ENCODE measurements around the gene SNX25. TPM values are rescaled to one million over a fixed set of nuclear protein-coding genes. Genes with fewer than 3 reads are reported as not detected.

Gene SNX25
- total and polyA plus RNA-seq, 4 donors, result 2.8 to 13.9 (median 5.0) TPM

- peaks cover 0 to 2% (median 0%) of the 10 kb centered on the region in 4 donors for H3K4me1 ChIP-seq (ENCODE audit: control insufficient read depth in 4 of 4, insufficient read depth in 4 of 4, low read length in 3 of 4)
- TF ChIP-seq HNF4A (conservative IDR thresholded peaks at IDR 0.05) (no peak), NR2F2 (IDR thresholded peaks at IDR 0.05) (no peak), FOXA2 (IDR thresholded peaks at IDR 0.05) (no peak), RXRA (IDR thresholded peaks at IDR 0.05) (no peak)
- no peaks in the 10 kb centered on the region for H3K27me3 ChIP-seq (ENCODE audit: control insufficient read depth in 4 of 4, insufficient read depth in 4 of 4, low read length in 3 of 4)
- no peak overlapping the region for H3K4me3 ChIP-seq (ENCODE audit: low read depth in 1 of 3, low read length in 3 of 3)
- WGBS, result 97% methylated on average over 6 of the region's 6 CpGs
- no peak for DNase-seq (ENCODE audit: low spot score)
- no peaks in the 10 kb centered on the region for H3K36me3 ChIP-seq (ENCODE audit: control insufficient read depth in 4 of 4, insufficient read depth in 3 of 4, low read depth in 1 of 4, low read length in 3 of 4)
- H3K9ac ChIP-seq (ENCODE audit: low read depth in 1 of 2, low read length in 2 of 2), result no peak overlapping the region
- no peak overlapping the region for H3K27ac ChIP-seq (ENCODE audit: low read depth in 1 of 2, low read length in 2 of 2)
- no peaks in the 10 kb centered on the region for H3K9me3 ChIP-seq (ENCODE audit: control insufficient read depth in 4 of 4, low read length in 3 of 4)
Measured at GRCh38 chr4:185225940-185226339, 16.5 kb downstream of the SNX25 start.

- WGBS, result 37% methylated on average over 4 of the region's 4 CpGs
- Histone ChIP-seq H3K4me1 (ENCODE audit: control insufficient read depth in 4 of 4, insufficient read depth in 4 of 4, low read length in 3 of 4) (no peaks in the 10 kb centered on the region), H3K4me3 (ENCODE audit: low read depth in 1 of 3, low read length in 3 of 3) (no peak overlapping the region), H3K27ac (ENCODE audit: low read depth in 1 of 2, low read length in 2 of 2) (no peak overlapping the region), H3K36me3 (ENCODE audit: control insufficient read depth in 4 of 4, insufficient read depth in 3 of 4, low read depth in 1 of 4, low read length in 3 of 4) (no peaks in the 10 kb centered on the region), H3K9ac (ENCODE audit: low read depth in 1 of 2, low read length in 2 of 2) (no peak overlapping the region), H3K27me3 (ENCODE audit: control insufficient read depth in 4 of 4, insufficient read depth in 4 of 4, low read length in 3 of 4) (no peaks in the 10 kb centered on the region), H3K9me3 (ENCODE audit: control insufficient read depth in 4 of 4, low read length in 3 of 4) (no peaks in the 10 kb centered on the region)
- no peak for TF ChIP-seq FOXA1 (IDR thresholded peaks at IDR 0.05)
- TF ChIP-seq RAD21 (IDR thresholded peaks at IDR 0.05), result peak; percentile 20 to 48
- TF ChIP-seq FOXA2 (IDR thresholded peaks at IDR 0.05), result no peak
- no peak for TF ChIP-seq GABPA (IDR thresholded peaks at IDR 0.05 in 1 of 2, conservative IDR thresholded peaks at IDR 0.05 in 1 of 2)
- DNase-seq (ENCODE audit: low spot score), result no peak
Measured at GRCh38 chr4:185227131-185227551, 17.7 kb downstream of the SNX25 start.

DNA sequence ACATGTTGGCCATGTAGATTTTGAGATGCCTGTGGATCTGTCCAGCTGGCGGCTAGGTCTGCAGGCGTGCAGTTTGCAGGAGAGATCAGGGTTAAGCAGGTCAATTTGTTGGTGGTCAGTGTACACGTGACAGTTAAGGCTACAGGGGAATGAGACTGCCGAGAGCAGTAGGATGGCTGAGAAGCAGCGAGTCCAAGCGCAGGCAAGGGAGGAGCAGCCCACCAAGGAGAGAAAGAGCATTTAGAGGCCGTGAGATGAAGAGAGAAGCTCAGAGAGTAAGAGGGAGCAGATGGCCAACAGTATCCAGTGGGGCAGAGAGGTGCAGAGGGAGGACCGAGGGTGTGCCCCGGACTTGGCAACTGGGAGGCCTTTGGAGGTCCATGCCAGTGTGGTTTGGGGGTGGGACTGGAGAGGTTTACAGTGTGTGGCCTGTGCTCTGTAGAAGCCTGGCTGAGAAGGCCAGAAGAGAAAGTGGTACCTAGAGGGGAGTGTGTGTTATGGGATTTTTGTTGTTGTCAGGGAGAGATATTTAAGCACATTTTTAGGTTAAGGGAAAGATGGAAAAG is 18.4 kb downstream of the SNX25 start:
- DNase-seq (ENCODE audit: low spot score), result no peak
- TF ChIP-seq REST (IDR thresholded peaks at IDR 0.05) (no peak), YY1 (IDR thresholded peaks at IDR 0.05) (no peak), FOXA1 (IDR thresholded peaks at IDR 0.05) (no peak), TAF1 (conservative IDR thresholded peaks at IDR 0.05) (no peak), JUND (IDR thresholded peaks at IDR 0.05) (no peak), RAD21 (IDR thresholded peaks at IDR 0.05) (no peak), NR2F2 (IDR thresholded peaks at IDR 0.05) (no peak), GABPA (IDR thresholded peaks at IDR 0.05 in 1 of 2, conservative IDR thresholded peaks at IDR 0.05 in 1 of 2) (no peak), CTCF (IDR thresholded peaks at IDR 0.05; ENCODE audit: low read depth, low read length, missing input control) (no peak), ATF3 (IDR thresholded peaks at IDR 0.05) (no peak), FOXA2 (IDR thresholded peaks at IDR 0.05) (no peak), SP1 (IDR thresholded peaks at IDR 0.05) (no peak), RXRA (IDR thresholded peaks at IDR 0.05) (no peak), MAX (IDR thresholded peaks at IDR 0.05) (no peak), HNF4A (conservative IDR thresholded peaks at IDR 0.05) (no peak), ZBTB33 (IDR thresholded peaks at IDR 0.05) (no peak), EGR1 (IDR thresholded peaks at IDR 0.05; ENCODE audit: low read depth in 2 of 2) (no peak)
- Histone ChIP-seq H3K27me3 (ENCODE audit: control insufficient read depth in 4 of 4, insufficient read depth in 4 of 4, low read length in 3 of 4) (no peaks in the 10 kb centered on the region), H3K36me3 (ENCODE audit: control insufficient read depth in 4 of 4, insufficient read depth in 3 of 4, low read depth in 1 of 4, low read length in 3 of 4) (no peaks in the 10 kb centered on the region), H3K4me3 (ENCODE audit: low read depth in 1 of 3, low read length in 3 of 3) (no peak overlapping the region), H3K27ac (ENCODE audit: low read depth in 1 of 2, low read length in 2 of 2) (no peak overlapping the region), H3K9ac (ENCODE audit: low read depth in 1 of 2, low read length in 2 of 2) (no peak overlapping the region), H3K9me3 (ENCODE audit: control insufficient read depth in 4 of 4, low read length in 3 of 4) (no peaks in the 10 kb centered on the region), H3K4me1 (ENCODE audit: control insufficient read depth in 4 of 4, insufficient read depth in 4 of 4, low read length in 3 of 4) (no peaks in the 10 kb centered on the region)
- 95% methylated on average over 9 of the region's 9 CpGs for WGBS

Measured in liver (tissue), 9 donors.